K562 (cell line): ENCODE data around the gene GALNT18. TPM values are rescaled to one million over a fixed set of nuclear protein-coding genes. Genes with fewer than 3 reads are reported as not detected.
A peak's percentile ranks its signal among the peaks of the same experiment; 100 is the strongest.

Source experiments
- ATAC-seq: fragments of 200-7000 bp; cut with Tn5 transposase; 3 replicates; pipeline ENCODE4 v1.9.1; 2020; ENCODE audit warnings: moderate library complexity
- BruUV-seq: library from RNA; stranded (reverse); fragments of 400-500 nt; replicated peaks from 2 replicates; lab custom pipeline; 2021; lab: Mats Ljungman, UMichigan
- CTCF ChIA-PET: fragments of 300-600 bp; formaldehyde crosslinking; extraction: SDS; loops from one replicate; lab custom pipeline; 2021; ENCODE audit warnings: low intra/inter-chr PET ratio; lab: Yijun Ruan, JAX
- POLR2A ChIA-PET: fragments of 300-600, 350-650 bp; sonication (Branson Sonifier 250); formaldehyde crosslinking; extraction: SDS; loops from one replicate; lab custom pipeline; 2021; ENCODE audit warnings: antibody characterized with exemption, inconsistent platforms; lab: Yijun Ruan, JAX
- DNase-seq, 4 experiments: peaks; one replicate each; pipeline versions ENCODE4 v3.0.0 to v3.0.0-alpha.2; 2011 to 2018; ENCODE audit warnings: low spot score in 3 of 4, mixed read lengths in 3 of 4; ENCODE audit errors: extremely low read depth in 1 of 4
- FAIRE-seq: peaks from 2 replicates; lab custom pipeline; 2011; peaks lifted over from hg19 to GRCh38; lab: Jason Lieb, UNC
- H2AFZ ChIP-seq: 2 replicates; pipeline ENCODE4 v1.6.0; 2011; ENCODE audit warnings: low read depth, low read length, control low read depth, inconsistent platforms
- H3K27ac ChIP-seq: fragments of 200-600 bp; 3 replicates; pipeline ENCODE4 v1.8.0; 2011; ENCODE audit warnings: low read depth, mild to moderate bottlenecking, control low read depth, inconsistent platforms, low read length, moderate library complexity, mixed read lengths; ENCODE audit errors: extremely low read depth
- H3K27me3 ChIP-seq, 2 experiments: fragments of 300-600 bp in 1 of 2; 2 replicates in 1 of 2; 3 replicates in 1 of 2; pipeline versions ENCODE4 v1.6.0 to v1.8.0; 2011; ENCODE audit warnings: inconsistent platforms in 2 of 2, low read length in 2 of 2, mild to moderate bottlenecking in 1 of 2, mixed read lengths in 1 of 2, moderate library complexity in 1 of 2; ENCODE audit not compliant: control insufficient read depth in 2 of 2, insufficient read depth in 2 of 2
- H3K36me3 ChIP-seq: fragments of 300-600 bp; 3 replicates; pipeline ENCODE4 v1.8.0; 2011; ENCODE audit warnings: mild to moderate bottlenecking, low read length, inconsistent platforms; ENCODE audit not compliant: control insufficient read depth, insufficient read depth
- H3K4me1 ChIP-seq, 2 experiments: fragments of 200-600 bp in 1 of 2; replicated peaks in 1 of 2; 2 replicates in 1 of 2; 3 replicates in 1 of 2; pipeline versions ENCODE4 v1.5.1 to v1.8.0; 2011; ENCODE audit warnings: inconsistent platforms in 2 of 2, low read length in 2 of 2, mild to moderate bottlenecking in 1 of 2, mixed read lengths in 1 of 2, moderate library complexity in 1 of 2; ENCODE audit not compliant: control insufficient read depth in 2 of 2, insufficient read depth in 2 of 2
- H3K4me2 ChIP-seq: 2 replicates; pipeline ENCODE4 v1.6.1; 2011; ENCODE audit warnings: low read length, control low read depth, inconsistent platforms, mixed read lengths; ENCODE audit not compliant: insufficient read depth
- H3K4me3 ChIP-seq: fragments of 200-600 bp; sonication (generic), shearing (Covaris generic); 2 replicates; pipeline ENCODE4 v1.5.1; 2016; ENCODE audit warnings: control low read depth, inconsistent platforms
- H3K79me2 ChIP-seq: fragments of 200-600 bp; 3 replicates; pipeline ENCODE4 v1.8.0; 2011; ENCODE audit warnings: low read length, inconsistent platforms; ENCODE audit not compliant: control insufficient read depth, insufficient read depth
- H3K9ac ChIP-seq, 2 experiments: 2 replicates each; pipeline versions ENCODE4 v1.6.0 to v1.6.1; 2011; ENCODE audit warnings: low read depth in 2 of 2, low read length in 2 of 2, control low read depth in 1 of 2, inconsistent platforms in 1 of 2, mild to moderate bottlenecking in 1 of 2, mixed read lengths in 1 of 2; ENCODE audit not compliant: insufficient read depth in 1 of 2
- H3K9me1 ChIP-seq: one replicate; pipeline ENCODE4 v1.6.0; 2011; ENCODE audit warnings: inconsistent platforms, mild to moderate bottlenecking, low read length, moderate library complexity; ENCODE audit not compliant: control insufficient read depth, insufficient read depth
- H3K9me3 ChIP-seq: replicated peaks from 2 replicates; pipeline ENCODE4 v1.5.1; 2011; ENCODE audit warnings: low read depth, low read length, inconsistent platforms; ENCODE audit not compliant: control insufficient read depth, insufficient read depth
- H4K20me1 ChIP-seq: replicated peaks from 2 replicates; pipeline ENCODE4 v1.6.1; 2011; ENCODE audit warnings: low read length, inconsistent platforms, mixed read lengths; ENCODE audit not compliant: control insufficient read depth, insufficient read depth
- AFF4 ChIP-seq: sonication (generic); formaldehyde crosslinking; IDR thresholded peaks from 2 replicates; pipeline ENCODE4 v1.8.0; 2023; ENCODE audit warnings: mild to moderate bottlenecking, missing genetic modification reagents
- ELF1 ChIP-seq: fragments of 200-800 bp; sonication (Bioruptor generic); IDR thresholded peaks from 2 replicates; pipeline ENCODE4 v1.6.1; 2016; ENCODE audit warnings: missing genetic modification characterization, missing compliant biosample characterization
- L3MBTL2 ChIP-seq: fragments of 450-650 bp; IDR thresholded peaks from 2 replicates; pipeline ENCODE4 v1.6.1; 2016; ENCODE audit warnings: mild to moderate bottlenecking, moderate library complexity
- NFRKB ChIP-seq: fragments of 450-650 bp; IDR thresholded peaks from 2 replicates; pipeline ENCODE4 v1.6.1; 2016; ENCODE audit warnings: low read depth
- PML ChIP-seq: IDR thresholded peaks from 2 replicates; pipeline ENCODE4 v1.6.1; 2012; ENCODE audit warnings: low read length, inconsistent platforms
- POLR2H ChIP-seq: IDR thresholded peaks from 2 replicates; pipeline ENCODE4 v1.6.1; 2016; ENCODE audit warnings: missing genetic modification characterization, low read depth, mild to moderate bottlenecking, control low read depth, missing compliant biosample characterization, moderate library complexity
- ZFPM2 ChIP-seq: fragments of 250-450 bp; sonication (Bioruptor Pico); IDR thresholded peaks from 2 replicates; pipeline ENCODE4 v1.5.1; 2022; ENCODE audit warnings: mild to moderate bottlenecking
- ZZZ3 ChIP-seq: fragments of 450-650 bp; IDR thresholded peaks from 2 replicates; pipeline ENCODE4 v1.6.1; 2016; ENCODE audit warnings: antibody characterized with exemption, mild to moderate bottlenecking, moderate library complexity
- WGBS: fragments of 100-300 bp; shearing (Covaris generic); methylation state at CpG from one replicate; pipeline ENCODE4 v1.1.6; 2016; ENCODE audit warnings: low coverage, mixed read lengths; ENCODE audit not compliant: insufficient coverage; ENCODE audit errors: missing lambda C conversion rate; 5-methylcytosine and 5-hydroxymethylcytosine counted together
- in situ Hi-C: fragments of 300-500 bp; cut with MboI; formaldehyde crosslinking; loops from 4 replicates; pipeline ENCODE4 v1.15.0; 2018; ENCODE audit warnings: inconsistent platforms, mixed read lengths
- intact Hi-C: fragments of 100-400 bp; cut with micrococcal nuclease; formaldehyde crosslinking; loops from 2 replicates; pipeline ENCODE4 v1.14.2; 2022
- polyA plus RNA-seq, 8 experiments: library from polyadenylated mRNA; depleted of rRNA in 4 of 8; stranded (reverse) in 5 of 8; unstranded in 3 of 8; fragments of >200 nt; fragmentation: Nextera tagmentation in 2 of 8; fragmentation: Illumina TruSeq in 1 of 8; extraction: Ambion mirVana in 2 of 8; extraction: Trizol in 1 of 8; gene quantifications; 2 replicates each; pipeline versions ENCODE4 v1.2.1 to v1.2.3, GENCODE V29; 2011 to 2014; ENCODE audit warnings: inconsistent platforms in 1 of 8, missing spikeins in 1 of 8
- total RNA-seq, 7 experiments: library from RNA; depleted of rRNA in 6 of 7; stranded (reverse); fragments of >200 nt in 6 of 7; fragmentation: Illumina TruSeq in 2 of 7; extraction: Trizol in 2 of 7; gene quantifications; 2 replicates each; pipeline versions ENCODE4 v1.2.1 to v1.2.3, GENCODE V29; 2011 to 2021; ENCODE audit warnings: low replicate concordance in 1 of 7
- TF ChIP-seq, protein P1 (sequence below): fragments of 450-650 bp; IDR thresholded peaks from 2 replicates; pipeline ENCODE4 v1.6.1; 2017; ENCODE audit warnings: antibody characterized with exemption, mild to moderate bottlenecking
- TF ChIP-seq, protein P2 (sequence below): fragments of 450-650 bp; conservative IDR thresholded peaks from 2 replicates; pipeline ENCODE4 v1.6.1; 2016; ENCODE audit warnings: missing genetic modification characterization, low read depth, mild to moderate bottlenecking, missing compliant biosample characterization, moderate library complexity

GALNT18 gene
- total and polyA plus RNA-seq, 9 of the 15 experiments (the other 6 are each of a cell fraction or from before 2014, with no cell fraction given), result not detected

- Histone ChIP-seq H3K27me3 (peaks cover 9 to 28% of the 10 kb centered on the region in 2 experiments), H3K9me3 (no peaks in the 10 kb centered on the region), H3K36me3 (no peaks in the 10 kb centered on the region), H3K4me3 (0 out of 2 replicates have a peak overlapping the region, but pooled peaks have one; percentile 17), H3K9me1 (no peaks in the 10 kb centered on the region), H3K27ac (no peak overlapping the region), H3K79me2 (no peaks in the 10 kb centered on the region), H3K9ac (peak overlapping the region in 1 of 2 experiments; percentile 87; a peak in 2 of 4 replicates), H2AFZ (peak overlapping the region; percentile 65), H3K4me2 (peak overlapping the region; percentile 55), H4K20me1 (no peaks in the 10 kb centered on the region), H3K4me1 (peaks cover 0 to 24% of the 10 kb centered on the region in 2 experiments; a peak in 2 of 5 replicates)
- 55% methylated on average over 50 of the region's 55 CpGs for WGBS
- intact Hi-C loops, result no loop called here
- in situ Hi-C loops, result no loop called here
- TF ChIP-seq L3MBTL2, result no peak
- TF ChIP-seq PML, result no peak
- TF ChIP-seq, protein P1, sequence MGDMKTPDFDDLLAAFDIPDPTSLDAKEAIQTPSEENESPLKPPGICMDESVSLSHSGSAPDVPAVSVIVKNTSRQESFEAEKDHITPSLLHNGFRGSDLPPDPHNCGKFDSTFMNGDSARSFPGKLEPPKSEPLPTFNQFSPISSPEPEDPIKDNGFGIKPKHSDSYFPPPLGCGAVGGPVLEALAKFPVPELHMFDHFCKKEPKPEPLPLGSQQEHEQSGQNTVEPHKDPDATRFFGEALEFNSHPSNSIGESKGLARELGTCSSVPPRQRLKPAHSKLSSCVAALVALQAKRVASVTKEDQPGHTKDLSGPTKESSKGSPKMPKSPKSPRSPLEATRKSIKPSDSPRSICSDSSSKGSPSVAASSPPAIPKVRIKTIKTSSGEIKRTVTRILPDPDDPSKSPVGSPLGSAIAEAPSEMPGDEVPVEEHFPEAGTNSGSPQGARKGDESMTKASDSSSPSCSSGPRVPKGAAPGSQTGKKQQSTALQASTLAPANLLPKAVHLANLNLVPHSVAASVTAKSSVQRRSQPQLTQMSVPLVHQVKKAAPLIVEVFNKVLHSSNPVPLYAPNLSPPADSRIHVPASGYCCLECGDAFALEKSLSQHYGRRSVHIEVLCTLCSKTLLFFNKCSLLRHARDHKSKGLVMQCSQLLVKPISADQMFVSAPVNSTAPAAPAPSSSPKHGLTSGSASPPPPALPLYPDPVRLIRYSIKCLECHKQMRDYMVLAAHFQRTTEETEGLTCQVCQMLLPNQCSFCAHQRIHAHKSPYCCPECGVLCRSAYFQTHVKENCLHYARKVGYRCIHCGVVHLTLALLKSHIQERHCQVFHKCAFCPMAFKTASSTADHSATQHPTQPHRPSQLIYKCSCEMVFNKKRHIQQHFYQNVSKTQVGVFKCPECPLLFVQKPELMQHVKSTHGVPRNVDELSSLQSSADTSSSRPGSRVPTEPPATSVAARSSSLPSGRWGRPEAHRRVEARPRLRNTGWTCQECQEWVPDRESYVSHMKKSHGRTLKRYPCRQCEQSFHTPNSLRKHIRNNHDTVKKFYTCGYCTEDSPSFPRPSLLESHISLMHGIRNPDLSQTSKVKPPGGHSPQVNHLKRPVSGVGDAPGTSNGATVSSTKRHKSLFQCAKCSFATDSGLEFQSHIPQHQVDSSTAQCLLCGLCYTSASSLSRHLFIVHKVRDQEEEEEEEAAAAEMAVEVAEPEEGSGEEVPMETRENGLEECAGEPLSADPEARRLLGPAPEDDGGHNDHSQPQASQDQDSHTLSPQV, result no peak
- TF ChIP-seq ELF1 (tag), result no peak
- TF ChIP-seq ZZZ3, result no peak
- TF ChIP-seq, protein P2, sequence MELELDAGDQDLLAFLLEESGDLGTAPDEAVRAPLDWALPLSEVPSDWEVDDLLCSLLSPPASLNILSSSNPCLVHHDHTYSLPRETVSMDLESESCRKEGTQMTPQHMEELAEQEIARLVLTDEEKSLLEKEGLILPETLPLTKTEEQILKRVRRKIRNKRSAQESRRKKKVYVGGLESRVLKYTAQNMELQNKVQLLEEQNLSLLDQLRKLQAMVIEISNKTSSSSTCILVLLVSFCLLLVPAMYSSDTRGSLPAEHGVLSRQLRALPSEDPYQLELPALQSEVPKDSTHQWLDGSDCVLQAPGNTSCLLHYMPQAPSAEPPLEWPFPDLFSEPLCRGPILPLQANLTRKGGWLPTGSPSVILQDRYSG (tag), result no peak
- no peak for TF ChIP-seq AFF4 (CRISPR knock-in tag)
- no peak for TF ChIP-seq POLR2H (tag)
- TF ChIP-seq ZFPM2 (CRISPR knock-in tag), result no peak
- TF ChIP-seq NFRKB, result no peak
- no peak for ATAC-seq
- no TSS peak for BruUV-seq
- no peak for FAIRE-seq
- DNase-seq, result no peak
- POLR2A ChIA-PET, result interaction anchor here (0.7 to 1.0 kb wide), 3 partner anchors 13 to 38 kb away, joined by 3 to 5 read pairs (median 4); no protein-coding TSS in a partner anchor
- CTCF ChIA-PET, result interaction anchor here (0.7 kb wide), 1 partner anchor 452 kb away, joined by 3 read pairs; no protein-coding TSS in a partner anchor
Measured at GRCh38 chr11:11620921-11621572, 758 bp downstream of the GALNT18 start.
